Transverse colon (tissue), 4 donors: ENCODE results near the gene TLCD4. TPM values are rescaled to one million over a fixed set of nuclear protein-coding genes. Genes with fewer than 3 reads are reported as not detected.

Experiments used
- DNase-seq: peaks from one replicate; pipeline ENCODE4 v3.0.0-alpha.2; 2019
- H3K27ac ChIP-seq, 4 donors: fragments of 200-600 bp; sonication (generic); 2 replicates each; pipeline ENCODE4 v1.5.1; 2016 to 2018; ENCODE audit warnings: inconsistent platforms in 4 of 4
- H3K27me3 ChIP-seq: fragments of 200-600 bp; sonication (generic); 2 replicates; pipeline ENCODE4 v1.5.1; 2017; ENCODE audit warnings: inconsistent platforms
- H3K36me3 ChIP-seq, 4 donors: fragments of 200-600 bp; sonication (generic); 2 replicates each; pipeline ENCODE4 v1.5.1; 2017 to 2019; ENCODE audit warnings: inconsistent platforms in 4 of 4
- H3K4me1 ChIP-seq, 4 donors: fragments of 200-600 bp; sonication (generic); 2 replicates each; pipeline ENCODE4 v1.5.1; 2017 to 2020; ENCODE audit warnings: inconsistent platforms in 4 of 4
- H3K4me3 ChIP-seq, 4 donors: fragments of 200-600 bp; sonication (generic); 1 replicate in 1 of 4; 2 replicates in 3 of 4; pipeline versions ENCODE4 v1.5.1 to v1.6.1; 2017 to 2019; ENCODE audit warnings: inconsistent platforms in 4 of 4
- H3K9me3 ChIP-seq, 2 donors: fragments of 200-600 bp; sonication (generic); 2 replicates each; pipeline ENCODE4 v1.5.1; 2017 to 2019; ENCODE audit warnings: inconsistent platforms in 2 of 2
- EP300 ChIP-seq: sonication (generic); formaldehyde crosslinking; IDR thresholded peaks from one replicate; pipeline ENCODE4 v1.6.1; 2017; ENCODE audit warnings: antibody characterized with exemption, low read depth
- POLR2A ChIP-seq: fragments of 450-650 bp; IDR thresholded peaks from one replicate; pipeline ENCODE4 v1.6.1; 2016; ENCODE audit warnings: antibody characterized with exemption, mild to moderate bottlenecking, moderate library complexity
- POLR2AphosphoS5 ChIP-seq, 3 donors: sonication (generic); formaldehyde crosslinking; IDR thresholded peaks; one replicate each; pipeline ENCODE4 v1.6.1; 2016; ENCODE audit warnings: antibody characterized with exemption in 3 of 3
- WGBS, 2 donors: methylation state at CpG; one replicate each; pipeline ENCODE4 v1.1.5; 2018; ENCODE audit warnings: low coverage in 1 of 2; 5-methylcytosine and 5-hydroxymethylcytosine counted together
- in situ Hi-C, 4 donors: fragments of 200-750 bp; cut with MboI; loops; one replicate each; pipeline versions ENCODE4 v1.15.0 to v1.15.1; 2017; ENCODE audit warnings: low sequenced_read_pairs in 3 of 4, low pct_ligation_motif_present in 1 of 4, low pct_unique_long_range_greater_than_20kb in 1 of 4
- intact Hi-C: fragments of 100-400 bp; cut with DNase I; formaldehyde crosslinking; loops from one replicate; pipeline ENCODE4 v1.15.1; 2023; ENCODE audit warnings: low total_unique reads
- total RNA-seq, 4 donors: library from RNA; depleted of rRNA; stranded (reverse); fragments of >200 nt; gene quantifications; one replicate each; pipeline ENCODE4 v1.1.0, GENCODE V29; 2016
- TF ChIP-seq, protein P1 (sequence below), 5 experiments: fragments of 200-600 bp in 3 of 5; fragments of 450-650 bp in 2 of 5; sonication (generic) in 3 of 5; IDR thresholded peaks; 1 replicate in 2 of 5; 2 replicates in 3 of 5; pipeline ENCODE4 v1.5.1; 2016 to 2017; ENCODE audit warnings: antibody characterized with exemption in 5 of 5, inconsistent platforms in 3 of 5, mild to moderate bottlenecking in 2 of 5, moderate library complexity in 1 of 5

TLCD4 gene
- total RNA-seq, 4 donors from 2014 or later, result 3.4 to 68.8 (median 43.5) TPM

DNA sequence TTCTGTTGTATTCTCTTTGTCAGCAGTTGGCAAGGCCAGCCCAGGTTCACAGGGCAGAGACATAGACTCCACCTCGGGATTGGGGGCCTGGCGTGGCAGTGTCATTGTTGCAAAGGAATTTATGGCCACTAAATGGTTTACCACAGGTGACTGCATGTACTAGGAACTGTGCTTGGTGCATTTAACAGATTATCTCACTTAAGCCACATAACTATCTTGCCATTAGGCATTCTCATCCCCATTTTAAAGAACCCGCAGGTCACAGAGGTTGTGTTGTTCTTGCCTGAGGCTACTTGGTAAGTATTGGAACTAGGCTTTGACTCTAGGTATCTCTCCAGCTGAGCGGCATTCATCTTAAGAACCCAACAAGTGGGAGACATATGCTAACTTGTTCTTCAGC, 9.7 kb downstream of the TLCD4 start:
- Histone ChIP-seq H3K4me3 (no peak overlapping the region), H3K36me3 (no peaks in the 10 kb centered on the region), H3K9me3 (no peaks in the 10 kb centered on the region), H3K4me1 (peaks cover 0 to 26% (median 7%) of the 10 kb centered on the region in 4 donors), H3K27ac (peak overlapping the region in 1 of 4 donors; percentile 39), H3K27me3 (no peaks in the 10 kb centered on the region)
- WGBS, 2 donors, result 75 to 77% methylated on average over 2 to 4 of the region's 4 CpGs
- intact Hi-C loops, result no loop called here
- DNase-seq, result peak; percentile 67
- TF ChIP-seq POLR2AphosphoS5 (IDR thresholded peaks at IDR 0.05), result no peak
- TF ChIP-seq, protein P1, sequence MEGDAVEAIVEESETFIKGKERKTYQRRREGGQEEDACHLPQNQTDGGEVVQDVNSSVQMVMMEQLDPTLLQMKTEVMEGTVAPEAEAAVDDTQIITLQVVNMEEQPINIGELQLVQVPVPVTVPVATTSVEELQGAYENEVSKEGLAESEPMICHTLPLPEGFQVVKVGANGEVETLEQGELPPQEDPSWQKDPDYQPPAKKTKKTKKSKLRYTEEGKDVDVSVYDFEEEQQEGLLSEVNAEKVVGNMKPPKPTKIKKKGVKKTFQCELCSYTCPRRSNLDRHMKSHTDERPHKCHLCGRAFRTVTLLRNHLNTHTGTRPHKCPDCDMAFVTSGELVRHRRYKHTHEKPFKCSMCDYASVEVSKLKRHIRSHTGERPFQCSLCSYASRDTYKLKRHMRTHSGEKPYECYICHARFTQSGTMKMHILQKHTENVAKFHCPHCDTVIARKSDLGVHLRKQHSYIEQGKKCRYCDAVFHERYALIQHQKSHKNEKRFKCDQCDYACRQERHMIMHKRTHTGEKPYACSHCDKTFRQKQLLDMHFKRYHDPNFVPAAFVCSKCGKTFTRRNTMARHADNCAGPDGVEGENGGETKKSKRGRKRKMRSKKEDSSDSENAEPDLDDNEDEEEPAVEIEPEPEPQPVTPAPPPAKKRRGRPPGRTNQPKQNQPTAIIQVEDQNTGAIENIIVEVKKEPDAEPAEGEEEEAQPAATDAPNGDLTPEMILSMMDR (IDR thresholded peaks at IDR 0.05), result no peak
- no peak for TF ChIP-seq POLR2A
- TF ChIP-seq EP300, result no peak
- in situ Hi-C loops, result no loop called here

DNA sequence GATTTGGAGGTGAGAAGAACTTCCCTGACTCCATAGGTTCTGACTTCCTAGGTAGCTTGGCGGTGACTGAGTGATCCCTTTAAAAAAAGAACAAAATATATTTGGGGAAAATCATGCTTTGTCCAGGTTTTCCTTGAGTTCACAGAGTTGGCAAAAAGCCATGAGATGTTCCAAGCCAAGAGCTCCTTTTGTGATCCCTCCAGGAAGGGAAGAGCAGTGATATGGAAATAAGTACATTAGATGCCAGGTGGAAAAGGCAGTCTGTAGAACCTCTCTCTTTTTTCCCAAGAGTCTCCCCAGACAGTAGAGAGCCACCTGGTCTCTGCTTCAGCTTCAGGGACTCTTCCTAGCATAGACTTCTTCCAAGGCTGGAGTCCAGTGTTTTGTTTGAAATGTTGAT, 10.2 kb downstream of the TLCD4 start:
- WGBS, 2 donors, result 89 to 95% methylated on average over 1 of the region's 1 CpG
- H3K27me3 ChIP-seq, result no peaks in the 10 kb centered on the region

DNA sequence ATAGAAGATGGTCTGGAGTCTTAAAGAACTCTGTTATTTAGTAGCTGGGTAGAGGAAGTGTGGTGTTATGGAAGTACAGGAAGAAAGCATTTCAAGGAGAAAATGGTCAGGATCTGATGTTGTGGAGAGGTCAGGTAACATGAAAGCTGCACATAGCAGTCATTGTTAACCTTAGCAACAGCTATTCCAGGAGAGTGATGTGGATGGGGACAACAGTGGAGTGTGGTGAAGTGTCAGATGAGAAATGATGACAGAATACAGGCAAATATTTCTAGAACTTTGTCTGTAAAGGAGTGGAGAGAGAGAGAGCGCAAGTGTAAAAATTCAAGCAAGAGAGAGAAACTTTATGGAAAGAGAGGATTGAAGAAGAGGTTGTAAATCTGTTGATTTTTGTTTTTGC, 15.6 kb downstream of the TLCD4 start:
- TF ChIP-seq POLR2AphosphoS5 (IDR thresholded peaks at IDR 0.05) (no peak), POLR2A (no peak), EP300 (no peak)
- TF ChIP-seq, protein P1 (IDR thresholded peaks at IDR 0.05), result no peak
- no peak for DNase-seq
- no peak overlapping the region for H3K4me3 ChIP-seq
- intact Hi-C loops, result no loop called here
- no peaks in the 10 kb centered on the region for H3K36me3 ChIP-seq
- no peaks in the 10 kb centered on the region for H3K9me3 ChIP-seq
- in situ Hi-C loops, result no loop called here
- 97 to 100% methylated on average over 1 of the region's 1 CpG for WGBS, 2 donors
- peaks cover 0 to 4% (median 0%) of the 10 kb centered on the region in 4 donors for H3K4me1 ChIP-seq
- H3K27ac ChIP-seq, result no peak overlapping the region
- no peaks in the 10 kb centered on the region for H3K27me3 ChIP-seq

More for the DNA sequence above, 10.2 kb downstream of the TLCD4 start:
- H3K4me1 ChIP-seq, result peaks cover 0 to 20% (median 6%) of the 10 kb centered on the region in 4 donors
- TF ChIP-seq POLR2AphosphoS5 (IDR thresholded peaks at IDR 0.05) (no peak), EP300 (no peak), POLR2A (no peak)
- TF ChIP-seq, protein P1 (IDR thresholded peaks at IDR 0.05), result no peak
- intact Hi-C loops, result no loop called here
- H3K4me3 ChIP-seq, result no peak overlapping the region
- H3K36me3 ChIP-seq, result no peaks in the 10 kb centered on the region
- no peaks in the 10 kb centered on the region for H3K9me3 ChIP-seq
- in situ Hi-C loops, result no loop called here
- H3K27ac ChIP-seq, result peak overlapping the region in 1 of 4 donors; percentile 39
- no peak for DNase-seq

DNA sequence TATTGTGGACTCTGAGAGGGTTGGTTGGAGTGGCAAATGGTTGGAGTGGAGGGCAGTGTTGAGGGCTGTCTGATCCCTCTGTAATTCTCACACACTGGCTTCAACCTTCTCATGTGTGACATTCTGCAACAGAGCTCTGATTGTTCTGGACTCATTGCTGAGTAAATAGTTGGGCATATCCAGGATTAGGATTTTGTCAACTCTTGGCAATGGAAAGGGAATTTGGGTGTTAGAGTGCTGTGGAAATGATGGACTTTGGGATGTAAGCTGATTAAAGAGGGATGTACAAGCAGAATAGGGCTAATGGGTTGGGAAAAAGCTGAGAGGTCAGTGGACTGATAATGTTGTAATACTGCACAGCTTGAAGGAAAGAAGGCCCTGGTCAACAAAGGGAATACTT, 16.5 kb downstream of the TLCD4 start:
- Histone ChIP-seq H3K4me1 (peaks cover 0 to 4% (median 0%) of the 10 kb centered on the region in 4 donors), H3K36me3 (no peaks in the 10 kb centered on the region), H3K27ac (no peak overlapping the region), H3K4me3 (no peak overlapping the region), H3K9me3 (no peaks in the 10 kb centered on the region), H3K27me3 (no peaks in the 10 kb centered on the region)
- in situ Hi-C loops, result no loop called here
- intact Hi-C loops, result no loop called here
- DNase-seq, result no peak
- no peak for TF ChIP-seq POLR2A
- no peak for TF ChIP-seq EP300
- TF ChIP-seq, protein P1 (IDR thresholded peaks at IDR 0.05), result no peak
- no peak for TF ChIP-seq POLR2AphosphoS5 (IDR thresholded peaks at IDR 0.05)
